A375 (cell line): ENCODE results near the gene EXOSC5. TPM values are rescaled to one million over a fixed set of nuclear protein-coding genes. Genes with fewer than 3 reads are reported as not detected.

ENCODE experiments used
- small RNA-seq: library from RNA; depleted of rRNA; stranded (forward); fragments of <200 nt; gene quantifications from one replicate; pipeline ENCODE3, GENCODE V24; 2014
- total RNA-seq: library from RNA; depleted of rRNA; stranded (reverse); fragments of >200 nt; shearing (Covaris generic); gene quantifications from 2 replicates; pipeline ENCODE4 v1.2.3, GENCODE V29; 2014; rRNA removed

EXOSC5 gene
- 91.0 and 93.2 TPM in 2 replicates for total RNA-seq

GRCh38 chr19:41397086-41398049 is at the start of gene EXOSC5, which contains the start of gene BCKDHA:
TSS of gene EXOSC5 (minus strand) at chr19:41397359. CDS start at chr19:41397328, 31 bp downstream.
TSS of gene BCKDHA (plus strand) at chr19:41397818. CDS start at chr19:41397828, 10 bp downstream.

DNA sequence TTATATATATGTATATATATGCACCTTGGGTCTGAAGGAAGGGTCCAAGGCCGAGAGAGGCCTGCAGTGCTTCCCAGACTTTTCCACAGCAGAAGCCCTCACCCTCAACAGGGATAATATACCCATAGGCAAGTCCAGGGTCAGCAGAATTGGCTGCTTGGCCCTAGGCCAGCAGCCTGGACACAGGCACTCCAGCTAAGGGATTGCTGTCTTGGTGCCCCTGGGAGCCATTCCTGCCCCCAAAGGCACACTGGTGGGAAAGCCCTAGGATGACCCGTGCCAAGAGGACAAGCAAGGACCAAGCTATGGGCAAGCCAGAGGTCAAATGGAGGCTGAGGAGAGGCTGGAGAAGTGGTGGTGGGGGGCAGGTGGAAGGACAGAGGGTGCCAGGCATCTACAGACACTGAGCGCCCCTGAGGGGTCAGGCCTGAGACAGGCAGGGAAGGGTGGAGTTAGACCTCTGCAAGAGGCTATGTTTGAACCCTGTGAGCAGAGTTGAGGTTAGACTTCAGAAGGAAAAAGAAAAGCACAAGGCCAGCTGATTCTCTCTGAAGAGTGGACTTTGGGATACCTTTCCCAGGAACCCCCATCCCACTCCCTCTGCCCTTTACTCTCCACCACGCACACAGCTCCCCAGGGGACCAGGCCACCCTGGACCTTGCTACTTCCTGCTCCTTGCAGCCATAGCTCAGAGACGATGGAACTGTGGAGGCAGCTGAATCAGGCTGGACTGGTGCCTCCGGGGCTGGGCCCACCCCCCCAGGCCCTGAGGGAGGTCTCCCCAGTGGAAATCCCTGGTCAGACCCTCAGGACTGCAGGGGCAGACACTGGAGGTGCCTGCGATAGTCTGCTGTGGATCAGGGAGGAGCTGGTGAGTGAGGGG is 45.6 kb upstream of the EXOSC5 start, which contains the start of gene ERICH4:
TSS of gene ERICH4 (plus strand) at position 684 of the 883 bp plus-strand sequence. CDS start at position 698, 14 bp downstream.

GRCh38 chr19:41439441-41440222 is 42.5 kb upstream of the EXOSC5 start, which contains the start of gene DMAC2:
TSS of gene DMAC2 (minus strand) at chr19:41439912. CDS start at chr19:41439899, 13 bp downstream.

GRCh38 chr19:41426952-41427646 is 29.9 kb upstream of the EXOSC5 start, which contains the start of gene B3GNT8:
TSS of gene B3GNT8 (minus strand) at chr19:41427374. CDS start at chr19:41426778, 596 bp downstream.

GRCh38 chr19:41376241-41376997 is 20.7 kb downstream of the EXOSC5 start, which contains the start of gene TMEM91:
TSS of gene TMEM91 (plus strand) at chr19:41376533. CDS start at chr19:41378310, 1,777 bp downstream.

GRCh38 chr19:41363753-41364523 is 33.2 kb downstream of the EXOSC5 start, which contains the start of gene B9D2:
TSS of gene B9D2 (minus strand) at chr19:41364149. CDS start at chr19:41363519, 630 bp downstream.

GRCh38 chr19:41353466-41354342 is 43.5 kb downstream of the EXOSC5 start, which contains the start of gene TGFB1:
TSS of gene TGFB1 (minus strand) at chr19:41353922. CDS start at chr19:41353044, 878 bp downstream.

Small RNA genes within 50 kb of the gene (small RNA-seq; reads per million reads assigned to genes)
- not detected for gene RF00017

Other genes with a start within 250 kb of the EXOSC5 start
- 0.05 and 0.75 TPM in 2 replicates for gene CYP2S1, start 204.1 kb downstream of the EXOSC5 start, total RNA-seq
- gene AXL, start 178.1 kb downstream of the EXOSC5 start, total RNA-seq = 302 and 303 TPM in 2 replicates
- 215 and 217 TPM in 2 replicates for gene HNRNPUL1, start 133.0 kb downstream of the EXOSC5 start, total RNA-seq
- gene CCDC97, start 87.2 kb downstream of the EXOSC5 start, total RNA-seq = 17.7 and 19.9 TPM in 2 replicates
- 10.7 and 15.3 TPM in 2 replicates for gene TGFB1, start 43.4 kb downstream of the EXOSC5 start, total RNA-seq
- gene B9D2, start 33.2 kb downstream of the EXOSC5 start, total RNA-seq = 7.2 and 16.3 TPM in 2 replicates
- 1.4 and 2.3 TPM in 2 replicates for gene TMEM91, start 20.8 kb downstream of the EXOSC5 start, total RNA-seq
- 103 and 115 TPM in 2 replicates for gene BCKDHA, start 459 bp upstream of the EXOSC5 start, total RNA-seq
- gene B3GNT8, start 30.0 kb upstream of the EXOSC5 start, total RNA-seq = not detected in 2 replicates
- 32.9 and 35.2 TPM in 2 replicates for gene DMAC2, start 42.6 kb upstream of the EXOSC5 start, total RNA-seq
- gene ERICH4, start 45.8 kb upstream of the EXOSC5 start, total RNA-seq = not detected in 2 replicates
- gene CEACAM21, start 178.8 kb upstream of the EXOSC5 start, total RNA-seq = not detected in 2 replicates
- gene CEACAM4, start 229.7 kb upstream of the EXOSC5 start, total RNA-seq = not detected in 2 replicates